Measurements from ENCODE around the gene C17orf113. TPM values are rescaled to one million over a fixed set of nuclear protein-coding genes. Genes with fewer than 3 reads are reported as not detected.

The C17orf113 gene
- total and polyA plus RNA-seq, 2 of the 13 experiments (the other 11 are each of a cell fraction or from before 2014, with no cell fraction given) = 0.87 to 1.1 TPM

DNA sequence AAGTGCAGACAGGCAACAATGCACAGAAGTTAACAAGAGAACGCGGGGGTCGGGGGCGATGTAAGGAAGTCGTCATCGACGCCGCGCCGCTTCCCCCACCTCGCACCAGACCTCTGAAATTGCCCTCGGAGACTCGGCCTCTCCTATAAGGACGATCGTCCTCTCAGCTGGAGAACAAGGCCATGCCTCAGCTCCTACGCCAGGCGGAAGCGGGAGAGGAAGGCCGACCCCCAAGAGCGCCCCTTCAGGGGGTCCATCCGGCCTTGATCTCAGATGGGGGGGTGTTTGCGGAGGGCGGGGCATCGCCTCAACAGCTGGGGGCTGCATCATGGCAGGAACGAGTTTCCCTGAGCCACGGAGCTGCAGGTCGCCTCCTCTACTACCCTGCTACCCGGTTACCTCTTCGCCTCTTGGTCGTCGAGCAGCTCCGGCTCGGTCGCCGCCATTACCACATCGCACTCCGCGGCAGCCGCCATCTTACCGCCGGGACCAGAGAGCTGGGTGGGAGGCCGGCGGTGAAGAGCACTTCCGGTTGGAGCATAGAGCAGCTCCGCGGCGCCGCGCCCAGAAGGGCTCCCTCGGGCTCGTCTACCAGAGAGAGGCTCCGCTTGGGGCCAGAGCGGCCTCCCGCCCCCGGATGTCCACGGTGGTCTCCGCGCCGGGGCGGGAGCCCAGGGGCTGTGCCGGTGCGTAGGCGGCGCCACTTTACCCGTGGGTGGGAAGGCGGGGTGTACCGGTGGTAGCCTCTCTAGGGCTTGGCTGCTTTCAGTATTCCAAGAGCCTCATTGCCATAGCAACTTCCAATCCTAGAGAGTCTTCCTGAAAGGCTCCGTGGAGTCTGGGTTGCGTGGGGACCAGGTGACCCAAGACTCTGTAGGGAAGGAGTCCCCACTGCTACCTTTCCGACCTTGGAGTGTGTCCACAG is 33.2 kb downstream of the C17orf113 start, which contains the start of gene DNAJC7 (continued):
- TF ChIP-seq, protein P1, sequence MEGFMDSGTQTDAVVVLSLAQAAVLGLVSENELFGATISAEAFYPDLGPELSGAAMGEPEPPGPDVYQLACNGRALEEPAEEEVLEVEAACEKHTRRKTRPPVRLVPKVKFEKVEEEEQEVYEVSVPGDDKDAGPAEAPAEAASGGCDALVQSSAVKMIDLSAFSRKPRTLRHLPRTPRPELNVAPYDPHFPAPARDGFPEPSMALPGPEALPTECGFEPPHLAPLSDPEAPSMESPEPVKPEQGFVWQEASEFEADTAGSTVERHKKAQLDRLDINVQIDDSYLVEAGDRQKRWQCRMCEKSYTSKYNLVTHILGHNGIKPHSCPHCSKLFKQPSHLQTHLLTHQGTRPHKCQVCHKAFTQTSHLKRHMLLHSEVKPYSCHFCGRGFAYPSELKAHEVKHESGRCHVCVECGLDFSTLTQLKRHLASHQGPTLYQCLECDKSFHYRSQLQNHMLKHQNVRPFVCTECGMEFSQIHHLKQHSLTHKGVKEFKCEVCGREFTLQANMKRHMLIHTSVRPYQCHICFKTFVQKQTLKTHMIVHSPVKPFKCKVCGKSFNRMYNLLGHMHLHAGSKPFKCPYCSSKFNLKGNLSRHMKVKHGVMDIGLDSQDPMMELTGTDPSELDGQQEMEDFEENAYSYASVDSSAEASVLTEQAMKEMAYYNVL (CRISPR knock-in tag; IDR thresholded peaks at IDR 0.05; ENCODE audit: borderline replicate concordance) = peak; percentile 93
- TF ChIP-seq ZNF563 (CRISPR knock-in tag; IDR thresholded peaks at IDR 0.05) (peak; percentile 90), SRF (IDR thresholded peaks at IDR 0.05; ENCODE audit: low read depth, low read length) (no peak), NR2F1 (CRISPR knock-in tag; IDR thresholded peaks at IDR 0.05) (no peak), ZNF33A (CRISPR knock-in tag; IDR thresholded peaks at IDR 0.05; ENCODE audit: borderline replicate concordance) (peak; percentile 93; the same call in 1 of the 2 replicates), POLR2AphosphoS2 (IDR thresholded peaks at IDR 0.05; ENCODE audit: low read depth, low read length) (no peak), KDM4B (CRISPR knock-in tag; IDR thresholded peaks at IDR 0.05) (peak; percentile 54), ZNF264 (CRISPR knock-in tag; IDR thresholded peaks at IDR 0.05) (peak; percentile 87; the same call in 1 of the 2 replicates), MXD4 (CRISPR knock-in tag; IDR thresholded peaks at IDR 0.05) (peak; percentile 90), IKZF1 (IDR thresholded peaks at IDR 0.05) (no peak), RARA (CRISPR knock-in tag; IDR thresholded peaks at IDR 0.05) (peak; percentile 33; the same call in 1 of the 2 replicates), SETDB1 (CRISPR knock-in tag; IDR thresholded peaks at IDR 0.05; ENCODE audit: borderline replicate concordance) (no peak), EHMT2 (IDR thresholded peaks at IDR 0.05; ENCODE audit: borderline replicate concordance, low read depth, low read length) (no peak), JUN (CRISPR knock-in tag; IDR thresholded peaks at IDR 0.05) (0 out of 2 replicates have a peak, but pooled peaks have one; percentile 67), ZNF281 (CRISPR knock-in tag; IDR thresholded peaks at IDR 0.05; ENCODE audit: borderline replicate concordance) (peak; percentile 13; the same call in 1 of the 2 replicates), RCOR2 (CRISPR knock-in tag; IDR thresholded peaks at IDR 0.05) (peak; percentile 46; the same call in 1 of the 2 replicates), ZFP91 (CRISPR knock-in tag; IDR thresholded peaks at IDR 0.05; ENCODE audit: borderline replicate concordance) (peak; percentile 97)
- TF ChIP-seq, protein P2, sequence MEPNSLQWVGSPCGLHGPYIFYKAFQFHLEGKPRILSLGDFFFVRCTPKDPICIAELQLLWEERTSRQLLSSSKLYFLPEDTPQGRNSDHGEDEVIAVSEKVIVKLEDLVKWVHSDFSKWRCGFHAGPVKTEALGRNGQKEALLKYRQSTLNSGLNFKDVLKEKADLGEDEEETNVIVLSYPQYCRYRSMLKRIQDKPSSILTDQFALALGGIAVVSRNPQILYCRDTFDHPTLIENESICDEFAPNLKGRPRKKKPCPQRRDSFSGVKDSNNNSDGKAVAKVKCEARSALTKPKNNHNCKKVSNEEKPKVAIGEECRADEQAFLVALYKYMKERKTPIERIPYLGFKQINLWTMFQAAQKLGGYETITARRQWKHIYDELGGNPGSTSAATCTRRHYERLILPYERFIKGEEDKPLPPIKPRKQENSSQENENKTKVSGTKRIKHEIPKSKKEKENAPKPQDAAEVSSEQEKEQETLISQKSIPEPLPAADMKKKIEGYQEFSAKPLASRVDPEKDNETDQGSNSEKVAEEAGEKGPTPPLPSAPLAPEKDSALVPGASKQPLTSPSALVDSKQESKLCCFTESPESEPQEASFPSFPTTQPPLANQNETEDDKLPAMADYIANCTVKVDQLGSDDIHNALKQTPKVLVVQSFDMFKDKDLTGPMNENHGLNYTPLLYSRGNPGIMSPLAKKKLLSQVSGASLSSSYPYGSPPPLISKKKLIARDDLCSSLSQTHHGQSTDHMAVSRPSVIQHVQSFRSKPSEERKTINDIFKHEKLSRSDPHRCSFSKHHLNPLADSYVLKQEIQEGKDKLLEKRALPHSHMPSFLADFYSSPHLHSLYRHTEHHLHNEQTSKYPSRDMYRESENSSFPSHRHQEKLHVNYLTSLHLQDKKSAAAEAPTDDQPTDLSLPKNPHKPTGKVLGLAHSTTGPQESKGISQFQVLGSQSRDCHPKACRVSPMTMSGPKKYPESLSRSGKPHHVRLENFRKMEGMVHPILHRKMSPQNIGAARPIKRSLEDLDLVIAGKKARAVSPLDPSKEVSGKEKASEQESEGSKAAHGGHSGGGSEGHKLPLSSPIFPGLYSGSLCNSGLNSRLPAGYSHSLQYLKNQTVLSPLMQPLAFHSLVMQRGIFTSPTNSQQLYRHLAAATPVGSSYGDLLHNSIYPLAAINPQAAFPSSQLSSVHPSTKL (CRISPR knock-in tag; IDR thresholded peaks at IDR 0.05) = peak; percentile 76

All from HepG2 (cell line).